Mesodermal cell (in vitro differentiated cells): ENCODE measurements around the gene PELI2.

Source experiments
- H3K27ac ChIP-seq: 2 replicates; pipeline ENCODE4 v1.7.0; 2013; ENCODE audit warnings: mild to moderate bottlenecking, low read depth, low read length, moderate library complexity; ENCODE audit not compliant: severe bottlenecking
- H3K36me3 ChIP-seq: 2 replicates; pipeline ENCODE4 v1.7.1; 2013; ENCODE audit warnings: mild to moderate bottlenecking, low read length, moderate library complexity; ENCODE audit not compliant: control insufficient read depth, insufficient read depth
- H3K4me1 ChIP-seq: one replicate; pipeline ENCODE4 v1.7.1; 2013; ENCODE audit warnings: mild to moderate bottlenecking, low read length; ENCODE audit not compliant: insufficient read depth, control insufficient read depth, poor library complexity, severe bottlenecking
- H3K4me3 ChIP-seq: 2 replicates; pipeline ENCODE4 v1.7.0; 2013; ENCODE audit warnings: low read length, control low read depth, mild to moderate bottlenecking; ENCODE audit not compliant: insufficient read depth, poor library complexity, severe bottlenecking; ENCODE audit errors: extremely low read depth
- H3K9me3 ChIP-seq: 2 replicates; pipeline ENCODE4 v1.7.1; 2013; ENCODE audit warnings: mild to moderate bottlenecking, low read length, moderate library complexity; ENCODE audit not compliant: control insufficient read depth
- WGBS, 2 experiments: methylation state at CpG; one replicate each; pipeline ENCODE4 v1.1.5; 2013; ENCODE audit warnings: missing lambda C conversion rate in 2 of 2; ENCODE audit not compliant: insufficient coverage in 2 of 2; 5-methylcytosine and 5-hydroxymethylcytosine counted together

Gene PELI2

GRCh38 chr14:56202256-56202655 lies 84.0 kb downstream of the PELI2 start:
- H3K36me3 ChIP-seq = peaks cover 4% of the 10 kb centered on the region
- peaks cover 7% of the 10 kb centered on the region for H3K4me1 ChIP-seq
- H3K4me3 ChIP-seq = no peak overlapping the region
- H3K9me3 ChIP-seq = peaks cover 3% of the 10 kb centered on the region
- WGBS, 2 experiments = 67% methylated on average over 1 of the region's 2 CpGs; no CpG with 5 or more reads in 1 of the 2 experiments
- H3K27ac ChIP-seq = no peak overlapping the region

GRCh38 chr14:56205881-56206280 lies 87.7 kb downstream of the PELI2 start:
- no peak overlapping the region for H3K27ac ChIP-seq
- H3K9me3 ChIP-seq = peaks cover 3% of the 10 kb centered on the region
- no CpG with 5 or more reads among the region's 2 CpGs for WGBS, 2 experiments

GRCh38 chr14:56206596-56206995 lies 88.4 kb downstream of the PELI2 start:
- Histone ChIP-seq H3K9me3 (peaks cover 1% of the 10 kb centered on the region), H3K4me1 (no peaks in the 10 kb centered on the region), H3K27ac (no peak overlapping the region), H3K36me3 (no peaks in the 10 kb centered on the region), H3K4me3 (no peak overlapping the region)
- WGBS, 2 experiments = 100% methylated on average over 1 of the region's 2 CpGs; no CpG with 5 or more reads in 1 of the 2 experiments

More at GRCh38 chr14:56205881-56206280, 87.7 kb downstream of the PELI2 start:
- Histone ChIP-seq H3K36me3 (no peaks in the 10 kb centered on the region), H3K4me1 (no peaks in the 10 kb centered on the region), H3K4me3 (no peak overlapping the region)

GRCh38 chr14:56207626-56208292 lies 89.5 kb downstream of the PELI2 start:
- Histone ChIP-seq H3K27ac (no peak overlapping the region), H3K36me3 (no peaks in the 10 kb centered on the region), H3K4me3 (no peak overlapping the region), H3K9me3 (no peaks in the 10 kb centered on the region), H3K4me1 (no peaks in the 10 kb centered on the region)
- 84 to 91% methylated on average over 2 to 3 of the region's 3 CpGs for WGBS, 2 experiments

- Histone ChIP-seq H3K4me1 (no peaks in the 10 kb centered on the region), H3K36me3 (no peaks in the 10 kb centered on the region), H3K4me3 (no peak overlapping the region), H3K9me3 (no peaks in the 10 kb centered on the region), H3K27ac (no peak overlapping the region)
- 100% methylated on average over 1 of the region's 3 CpGs; no CpG with 5 or more reads in 1 of the 2 experiments for WGBS, 2 experiments
Observed at GRCh38 chr14:56208520-56208919, 90.3 kb downstream of the PELI2 start.

- Histone ChIP-seq H3K36me3 (no peaks in the 10 kb centered on the region), H3K4me1 (peaks cover 8% of the 10 kb centered on the region), H3K4me3 (no peak overlapping the region), H3K27ac (no peak overlapping the region), H3K9me3 (no peaks in the 10 kb centered on the region)
- 80 to 93% methylated on average over 1 of the region's 2 CpGs for WGBS, 2 experiments
Observed at GRCh38 chr14:56210571-56210970, 92.4 kb downstream of the PELI2 start.

- WGBS, 2 experiments = 81 to 97% methylated on average over 3 of the region's 3 CpGs
- H3K4me3 ChIP-seq = no peak overlapping the region
- no peaks in the 10 kb centered on the region for H3K9me3 ChIP-seq
- peaks cover 9% of the 10 kb centered on the region for H3K4me1 ChIP-seq
- H3K36me3 ChIP-seq = no peaks in the 10 kb centered on the region
- H3K27ac ChIP-seq = no peak overlapping the region
Observed at GRCh38 chr14:56211084-56211483, 92.9 kb downstream of the PELI2 start.

- Histone ChIP-seq H3K36me3 (no peaks in the 10 kb centered on the region), H3K4me3 (no peak overlapping the region), H3K4me1 (peaks cover 16% of the 10 kb centered on the region), H3K9me3 (no peaks in the 10 kb centered on the region), H3K27ac (no peak overlapping the region)
- WGBS, 2 experiments = 100% methylated on average over 1 of the region's 2 CpGs
Observed at GRCh38 chr14:56211844-56212243, 93.6 kb downstream of the PELI2 start.

GRCh38 chr14:56212521-56212920 lies 94.3 kb downstream of the PELI2 start:
- Histone ChIP-seq H3K9me3 (no peaks in the 10 kb centered on the region), H3K36me3 (no peaks in the 10 kb centered on the region), H3K4me1 (peaks cover 16% of the 10 kb centered on the region), H3K27ac (no peak overlapping the region), H3K4me3 (no peak overlapping the region)
- 100% methylated on average over 1 of the region's 2 CpGs for WGBS, 2 experiments

GRCh38 chr14:56213306-56213705 lies 95.1 kb downstream of the PELI2 start:
- WGBS, 2 experiments = 82 to 88% methylated on average over 1 of the region's 1 CpG
- H3K4me3 ChIP-seq = no peak overlapping the region
- no peaks in the 10 kb centered on the region for H3K36me3 ChIP-seq
- H3K27ac ChIP-seq = no peak overlapping the region
- peaks cover 16% of the 10 kb centered on the region for H3K4me1 ChIP-seq
- no peaks in the 10 kb centered on the region for H3K9me3 ChIP-seq

GRCh38 chr14:56215180-56215579 lies 97.0 kb downstream of the PELI2 start:
- Histone ChIP-seq H3K9me3 (no peaks in the 10 kb centered on the region), H3K36me3 (no peaks in the 10 kb centered on the region), H3K4me1 (peaks cover 23% of the 10 kb centered on the region), H3K27ac (no peak overlapping the region), H3K4me3 (no peak overlapping the region)
- WGBS, 2 experiments = 96% methylated on average over 3 of the region's 3 CpGs; no CpG with 5 or more reads in 1 of the 2 experiments
